ENCODE measurements around the gene TTC9C.

GRCh38 chr11:62775646-62776045 lies 47.4 kb downstream of the TTC9C start:
- TF ChIP-seq CTCF (conservative IDR thresholded peaks at IDR 0.05; ENCODE audit: low read depth, low read length) = no peak
- no peak for TF ChIP-seq EZH2phosphoT487 (IDR thresholded peaks at IDR 0.05; ENCODE audit: borderline replicate concordance, low read length)

All from PC-3 (cell line).